ENCODE data around the gene EFL1.
"Not testable (repeated sequence)": the region's sequence is repeated elsewhere in the genome, so short reads cannot be mapped to it uniquely, and the experiment has no call there.

EFL1 gene

GRCh38 chr15:82212201-82212600, 50.3 kb downstream of the EFL1 start:
- DNase-seq (ENCODE audit: low read depth); H3K4me3 ChIP-seq (ENCODE audit: low read depth, low read length): not testable (repeated sequence)

- not testable (repeated sequence) for DNase-seq (ENCODE audit: low read depth); H3K4me3 ChIP-seq (ENCODE audit: low read depth, low read length)
These were observed 52.4 kb downstream of the EFL1 start for GRCh38 chr15:82210066-82210597.

GRCh38 chr15:82204575-82204974, 58.0 kb downstream of the EFL1 start:
- DNase-seq (ENCODE audit: low read depth); H3K4me3 ChIP-seq (ENCODE audit: low read depth, low read length): not testable (repeated sequence)

GRCh38 chr15:82197733-82198594, 64.6 kb downstream of the EFL1 start:
- H3K4me3 ChIP-seq (ENCODE audit: low read depth, low read length), result no peak overlapping the region
- DNase-seq (ENCODE audit: low read depth), result no peak

- no peak overlapping the region for H3K4me3 ChIP-seq (ENCODE audit: low read depth, low read length)
- DNase-seq (ENCODE audit: low read depth), result no peak
These were observed 66.2 kb downstream of the EFL1 start for GRCh38 chr15:82196353-82196752.

GRCh38 chr15:82195818-82196217, 66.7 kb downstream of the EFL1 start:
- H3K4me3 ChIP-seq (ENCODE audit: low read depth, low read length); DNase-seq (ENCODE audit: low read depth): not testable (repeated sequence)

GRCh38 chr15:82194488-82194887, 68.0 kb downstream of the EFL1 start:
- DNase-seq (ENCODE audit: low read depth); H3K4me3 ChIP-seq (ENCODE audit: low read depth, low read length): not testable (repeated sequence)

GRCh38 chr15:82193435-82193834, 69.1 kb downstream of the EFL1 start:
- DNase-seq (ENCODE audit: low read depth); H3K4me3 ChIP-seq (ENCODE audit: low read depth, low read length): not testable (repeated sequence)

GRCh38 chr15:82192394-82192793, 70.1 kb downstream of the EFL1 start:
- not testable (repeated sequence) for H3K4me3 ChIP-seq (ENCODE audit: low read depth, low read length); DNase-seq (ENCODE audit: low read depth)

- no peak for DNase-seq (ENCODE audit: low read depth)
- no peak overlapping the region for H3K4me3 ChIP-seq (ENCODE audit: low read depth, low read length)
These were observed 75.7 kb downstream of the EFL1 start for GRCh38 chr15:82186719-82187406.

- DNase-seq (ENCODE audit: low read depth), result no peak
- H3K4me3 ChIP-seq (ENCODE audit: low read depth, low read length), result no peak overlapping the region
These were observed 76.4 kb downstream of the EFL1 start for GRCh38 chr15:82186161-82186560.

- H3K4me3 ChIP-seq (ENCODE audit: low read depth, low read length), result no peak overlapping the region
- no peak for DNase-seq (ENCODE audit: low read depth)
These were observed 77.8 kb downstream of the EFL1 start for GRCh38 chr15:82184776-82185175.

GRCh38 chr15:82184355-82184754, 78.2 kb downstream of the EFL1 start:
- DNase-seq (ENCODE audit: low read depth), result no peak
- no peak overlapping the region for H3K4me3 ChIP-seq (ENCODE audit: low read depth, low read length)

GRCh38 chr15:82183121-82184031, 79.2 kb downstream of the EFL1 start:
- no peak overlapping the region for H3K4me3 ChIP-seq (ENCODE audit: low read depth, low read length)
- DNase-seq (ENCODE audit: low read depth), result peak; percentile 87

GRCh38 chr15:82181371-82181770, 81.2 kb downstream of the EFL1 start:
- DNase-seq (ENCODE audit: low read depth), result no peak
- no peak overlapping the region for H3K4me3 ChIP-seq (ENCODE audit: low read depth, low read length)

- H3K4me3 ChIP-seq (ENCODE audit: low read depth, low read length), result no peak overlapping the region
- peak; percentile 48 for DNase-seq (ENCODE audit: low read depth)
These were observed 84.5 kb downstream of the EFL1 start for GRCh38 chr15:82178061-82178460.

- no peak for DNase-seq (ENCODE audit: low read depth)
- no peak overlapping the region for H3K4me3 ChIP-seq (ENCODE audit: low read depth, low read length)
These were observed 85.1 kb downstream of the EFL1 start for GRCh38 chr15:82177291-82178010.

GRCh38 chr15:82176542-82176941, 86.0 kb downstream of the EFL1 start:
- no peak overlapping the region for H3K4me3 ChIP-seq (ENCODE audit: low read depth, low read length)
- DNase-seq (ENCODE audit: low read depth), result no peak

Data from skeletal muscle cell (primary cell).